ENCODE data around the gene NTNG2.

The NTNG2 gene

GRCh38 chr9:132233138-132233537 lies 71.3 kb downstream of the NTNG2 start:
- H3K4me1 ChIP-seq (ENCODE audit: insufficient read depth, low read length, poor library complexity, severe bottlenecking): no peaks in the 10 kb centered on the region
- H4K20me1 ChIP-seq (ENCODE audit: insufficient read depth, low read length, poor library complexity, severe bottlenecking): no peaks in the 10 kb centered on the region
- H3K9me2 ChIP-seq (replicated peaks; ENCODE audit: low read depth, low read length): no peaks in the 10 kb centered on the region
- no peak overlapping the region for H3K9ac ChIP-seq (ENCODE audit: low read depth, low read length, poor library complexity, severe bottlenecking)
- no peak overlapping the region for H2AFZ ChIP-seq (ENCODE audit: low read length)
- H3K36me3 ChIP-seq (ENCODE audit: insufficient read depth, low read length): peaks cover 19% of the 10 kb centered on the region; the same call in 1 of the 2 replicates
- H3K4me3 ChIP-seq (ENCODE audit: low read length, poor library complexity, severe bottlenecking): no peak overlapping the region
- no peaks in the 10 kb centered on the region for H3K79me2 ChIP-seq (ENCODE audit: insufficient read depth, low read length)
- TF ChIP-seq CTCF (conservative IDR thresholded peaks at IDR 0.05; ENCODE audit: low read length) (no peak), EZH2phosphoT487 (IDR thresholded peaks at IDR 0.05; ENCODE audit: borderline replicate concordance) (no peak)
- H3K9me3 ChIP-seq (ENCODE audit: insufficient read depth, low read depth, low read length): no peaks in the 10 kb centered on the region
- H3K4me2 ChIP-seq (ENCODE audit: low read depth, low read length, poor library complexity, severe bottlenecking): no peak overlapping the region
- H3K27me3 ChIP-seq (ENCODE audit: insufficient read depth, low read length, poor library complexity, severe bottlenecking): no peaks in the 10 kb centered on the region
- H3F3A ChIP-seq (ENCODE audit: low read depth): no peaks in the 10 kb centered on the region

GRCh38 chr9:132234535-132234934 lies 72.7 kb downstream of the NTNG2 start:
- no peaks in the 10 kb centered on the region for H3K9me2 ChIP-seq (replicated peaks; ENCODE audit: low read depth, low read length)
- H3K4me1 ChIP-seq (ENCODE audit: insufficient read depth, low read length, poor library complexity, severe bottlenecking): no peaks in the 10 kb centered on the region
- no peaks in the 10 kb centered on the region for H4K20me1 ChIP-seq (ENCODE audit: insufficient read depth, low read length, poor library complexity, severe bottlenecking)
- peaks cover 8% of the 10 kb centered on the region; the same call in 1 of the 2 replicates for H3K36me3 ChIP-seq (ENCODE audit: insufficient read depth, low read length)
- TF ChIP-seq CTCF (conservative IDR thresholded peaks at IDR 0.05; ENCODE audit: low read length) (no peak), EZH2phosphoT487 (IDR thresholded peaks at IDR 0.05; ENCODE audit: borderline replicate concordance) (no peak)
- no peak overlapping the region for H3K4me3 ChIP-seq (ENCODE audit: low read length, poor library complexity, severe bottlenecking)
- H3K4me2 ChIP-seq (ENCODE audit: low read depth, low read length, poor library complexity, severe bottlenecking): no peak overlapping the region
- H3K9ac ChIP-seq (ENCODE audit: low read depth, low read length, poor library complexity, severe bottlenecking): no peak overlapping the region
- no peak overlapping the region for H2AFZ ChIP-seq (ENCODE audit: low read length)
- no peaks in the 10 kb centered on the region for H3K27me3 ChIP-seq (ENCODE audit: insufficient read depth, low read length, poor library complexity, severe bottlenecking)
- H3K79me2 ChIP-seq (ENCODE audit: insufficient read depth, low read length): no peaks in the 10 kb centered on the region
- H3F3A ChIP-seq (ENCODE audit: low read depth): no peaks in the 10 kb centered on the region
- H3K9me3 ChIP-seq (ENCODE audit: insufficient read depth, low read depth, low read length): no peaks in the 10 kb centered on the region

- Histone ChIP-seq H3K27me3 (ENCODE audit: insufficient read depth, low read length, poor library complexity, severe bottlenecking) (no peaks in the 10 kb centered on the region), H3K4me1 (ENCODE audit: insufficient read depth, low read length, poor library complexity, severe bottlenecking) (no peaks in the 10 kb centered on the region), H3K9me2 (replicated peaks; ENCODE audit: low read depth, low read length) (no peaks in the 10 kb centered on the region), H3K4me2 (ENCODE audit: low read depth, low read length, poor library complexity, severe bottlenecking) (no peak overlapping the region), H3F3A (ENCODE audit: low read depth) (no peaks in the 10 kb centered on the region), H3K9me3 (ENCODE audit: insufficient read depth, low read depth, low read length) (no peaks in the 10 kb centered on the region), H3K79me2 (ENCODE audit: insufficient read depth, low read length) (no peaks in the 10 kb centered on the region), H3K4me3 (ENCODE audit: low read length, poor library complexity, severe bottlenecking) (no peak overlapping the region), H4K20me1 (ENCODE audit: insufficient read depth, low read length, poor library complexity, severe bottlenecking) (no peaks in the 10 kb centered on the region), H3K9ac (ENCODE audit: low read depth, low read length, poor library complexity, severe bottlenecking) (no peak overlapping the region), H3K36me3 (ENCODE audit: insufficient read depth, low read length) (peaks cover 2% of the 10 kb centered on the region; the same call in 1 of the 2 replicates), H2AFZ (ENCODE audit: low read length) (no peak overlapping the region)
- TF ChIP-seq CTCF (conservative IDR thresholded peaks at IDR 0.05; ENCODE audit: low read length) (no peak), EZH2phosphoT487 (IDR thresholded peaks at IDR 0.05; ENCODE audit: borderline replicate concordance) (no peak)
These were observed 73.3 kb downstream of the NTNG2 start for GRCh38 chr9:132235125-132235524.

Data from Loucy (cell line).